NCI-H2029 treated with DMSO at 0.1 percent for 48 hours (cell line): ENCODE data around the gene CFP.
A peak's percentile ranks its signal among the peaks of the same experiment; 100 is the strongest.
"Not testable (repeated sequence)": the region's sequence is repeated elsewhere in the genome, so short reads cannot be mapped to it uniquely, and the experiment has no call there.

Source experiments
- DNase-seq: peaks from one replicate; lab custom pipeline; 2025; lab: John Stamatoyannopoulos, UW

CFP gene

GRCh38 chrX:47603125-47603524 lies 26.6 kb downstream of the CFP start:
- DNase-seq: not testable (repeated sequence)

- DNase-seq: no peak
These were observed 32.5 kb downstream of the CFP start for GRCh38 chrX:47597222-47597621.

GRCh38 chrX:47596256-47596655 lies 33.5 kb downstream of the CFP start:
- no peak for DNase-seq

- DNase-seq: peak; percentile 2
These were observed 33.9 kb downstream of the CFP start for GRCh38 chrX:47595716-47596251.

- no peak for DNase-seq
These were observed 36.2 kb downstream of the CFP start for GRCh38 chrX:47593522-47593921.

GRCh38 chrX:47590984-47591383 lies 38.7 kb downstream of the CFP start:
- DNase-seq: no peak

GRCh38 chrX:47587906-47588735 lies 41.6 kb downstream of the CFP start:
- DNase-seq: no peak

GRCh38 chrX:47587091-47587891 lies 42.4 kb downstream of the CFP start:
- DNase-seq: no peak

- DNase-seq: no peak
These were observed 43.5 kb downstream of the CFP start for GRCh38 chrX:47586043-47586787.

GRCh38 chrX:47585273-47585672 lies 44.5 kb downstream of the CFP start:
- no peak for DNase-seq

GRCh38 chrX:47584714-47585113 lies 45.0 kb downstream of the CFP start:
- DNase-seq: no peak

GRCh38 chrX:47583240-47583861 lies 46.4 kb downstream of the CFP start:
- DNase-seq: no peak

GRCh38 chrX:47581731-47582647 lies 47.7 kb downstream of the CFP start, which contains the start of gene TIMP1:
TSS of gene TIMP1 (plus strand) at chrX:47582436. CDS start at chrX:47583416, 980 bp downstream.
- peak; percentile 26 for DNase-seq

- no peak for DNase-seq
These were observed 50.2 kb downstream of the CFP start for GRCh38 chrX:47579537-47579936.

- no peak for DNase-seq
These were observed 51.0 kb downstream of the CFP start for GRCh38 chrX:47578692-47579091.

GRCh38 chrX:47577901-47578300 lies 51.8 kb downstream of the CFP start:
- no peak for DNase-seq

- no peak for DNase-seq
These were observed 52.3 kb downstream of the CFP start for GRCh38 chrX:47577424-47577823.

GRCh38 chrX:47576021-47576898 lies 53.5 kb downstream of the CFP start:
- no peak for DNase-seq

- DNase-seq: no peak
These were observed 55.0 kb downstream of the CFP start for GRCh38 chrX:47574547-47575301.
